ENCODE measurements around the gene CCDC85A.

Gene CCDC85A

GRCh38 chr2:56315376-56315775 is 131.6 kb downstream of the CCDC85A start:
- H3K27ac ChIP-seq, result no peak overlapping the region

GRCh38 chr2:56316011-56316410 is 132.2 kb downstream of the CCDC85A start:
- TF ChIP-seq ZFX (IDR thresholded peaks at IDR 0.05) (no peak), CTCF (conservative IDR thresholded peaks at IDR 0.05) (no peak)
- H3K27ac ChIP-seq, result no peak overlapping the region

More at GRCh38 chr2:56315376-56315775, 131.6 kb downstream of the CCDC85A start:
- no peak for TF ChIP-seq ZFX (IDR thresholded peaks at IDR 0.05)
- no peak for TF ChIP-seq CTCF (conservative IDR thresholded peaks at IDR 0.05)

GRCh38 chr2:56318147-56318546 is 134.4 kb downstream of the CCDC85A start:
- H3K27ac ChIP-seq, result no peak overlapping the region
- TF ChIP-seq CTCF (conservative IDR thresholded peaks at IDR 0.05), result no peak
- no peak for TF ChIP-seq ZFX (IDR thresholded peaks at IDR 0.05)

GRCh38 chr2:56325661-56326345 is 142.0 kb downstream of the CCDC85A start:
- no peak overlapping the region for H3K27ac ChIP-seq
- no peak for TF ChIP-seq ZFX (IDR thresholded peaks at IDR 0.05)
- TF ChIP-seq CTCF (conservative IDR thresholded peaks at IDR 0.05), result no peak

- TF ChIP-seq CTCF (conservative IDR thresholded peaks at IDR 0.05) (no peak), ZFX (IDR thresholded peaks at IDR 0.05) (no peak)
- no peak overlapping the region for H3K27ac ChIP-seq
Observed at GRCh38 chr2:56326346-56326741, 142.6 kb downstream of the CCDC85A start.

GRCh38 chr2:56331810-56332209 is 148.0 kb downstream of the CCDC85A start:
- no peak for TF ChIP-seq CTCF (conservative IDR thresholded peaks at IDR 0.05)
- H3K27ac ChIP-seq, result no peak overlapping the region

- H3K27ac ChIP-seq, result no peak overlapping the region
Observed at GRCh38 chr2:56333812-56334485, 150.2 kb downstream of the CCDC85A start.

More at GRCh38 chr2:56333812-56334485, 150.2 kb downstream of the CCDC85A start:
- TF ChIP-seq CTCF (conservative IDR thresholded peaks at IDR 0.05) (no peak), ZFX (IDR thresholded peaks at IDR 0.05) (no peak)

Measured in C4-2B (cell line).